Panc1 (cell line): ENCODE data around the gene ATR. TPM values are rescaled to one million over a fixed set of nuclear protein-coding genes. Genes with fewer than 3 reads are reported as not detected.

Experiments
- ATAC-seq: fragments of 200-7000 bp; cut with Tn5 transposase; 2 replicates; pipeline ENCODE4 v1.9.1; 2020; ENCODE audit warnings: mild to moderate bottlenecking, moderate library complexity
- BruUV-seq: library from RNA; stranded (reverse); fragments of 400-500 nt; replicated peaks from 2 replicates; lab custom pipeline; 2021; lab: Mats Ljungman, UMichigan
- CTCF ChIA-PET: fragments of 300-600 bp; sonication (Branson Sonifier 250); formaldehyde crosslinking; loops from one replicate; lab custom pipeline; 2022; ENCODE audit warnings: antibody characterized with exemption; lab: Charles Lee
- POLR2A ChIA-PET: fragments of 300-600 bp; sonication (Branson Sonifier 250); formaldehyde crosslinking; loops from one replicate; lab custom pipeline; 2022; ENCODE audit warnings: antibody characterized with exemption; lab: Charles Lee
- DNase-seq: peaks from one replicate; pipeline ENCODE4 v3.0.0-alpha.2; 2010; ENCODE audit warnings: low read depth, low spot score
- H3K27ac ChIP-seq: 2 replicates; pipeline ENCODE4 v1.5.1; 2011; ENCODE audit warnings: mild to moderate bottlenecking, low read length, inconsistent platforms
- H3K27me3 ChIP-seq: fragments of 200-500 bp; sonication (Bioruptor generic); 2 replicates; pipeline ENCODE4 v1.6.0; 2014; ENCODE audit warnings: low read length, inconsistent platforms; ENCODE audit not compliant: control insufficient read depth, insufficient read depth
- H3K36me3 ChIP-seq: fragments of 200-500 bp; sonication (Bioruptor generic); 2 replicates; pipeline ENCODE4 v1.5.1; 2014; ENCODE audit warnings: inconsistent platforms, mild to moderate bottlenecking, low read length, moderate library complexity; ENCODE audit not compliant: control insufficient read depth, insufficient read depth
- H3K4me1 ChIP-seq: 2 replicates; pipeline ENCODE4 v1.5.1; 2011; ENCODE audit warnings: inconsistent platforms, mild to moderate bottlenecking, low read length, moderate library complexity; ENCODE audit not compliant: control insufficient read depth, insufficient read depth
- H3K4me3 ChIP-seq, 2 experiments: 2 replicates each; pipeline ENCODE4 v1.5.1; 2011 to 2012; ENCODE audit warnings: low read depth in 2 of 2, low read length in 2 of 2, mild to moderate bottlenecking in 2 of 2, inconsistent platforms in 1 of 2, moderate library complexity in 1 of 2
- H3K9me3 ChIP-seq: fragments of 200-500 bp; sonication (Bioruptor generic); 2 replicates; pipeline ENCODE4 v1.5.1; 2014; ENCODE audit warnings: low read depth, mild to moderate bottlenecking, inconsistent platforms, low read length, moderate library complexity; ENCODE audit not compliant: control insufficient read depth, insufficient read depth
- CTCF ChIP-seq: fragments of 450-650 bp; IDR thresholded peaks from 2 replicates; pipeline ENCODE4 v1.5.1; 2017; ENCODE audit warnings: mild to moderate bottlenecking
- POLR2AphosphoS5 ChIP-seq: IDR thresholded peaks from 2 replicates; pipeline ENCODE4 v1.6.1; 2012; ENCODE audit warnings: mild to moderate bottlenecking, low read depth, low read length, moderate library complexity
- REST ChIP-seq, 2 experiments: IDR thresholded peaks; 2 replicates each; pipeline ENCODE4 v1.6.1; 2011 to 2012; ENCODE audit warnings: low read depth in 2 of 2, control low read depth in 1 of 2, low read length in 1 of 2, mild to moderate bottlenecking in 1 of 2, moderate library complexity in 1 of 2; ENCODE audit not compliant: insufficient read depth in 1 of 2
- SIN3A ChIP-seq: IDR thresholded peaks from 2 replicates; pipeline ENCODE4 v1.6.1; 2012; ENCODE audit warnings: low read depth, mild to moderate bottlenecking, low read length, moderate library complexity, borderline replicate concordance; ENCODE audit not compliant: insufficient read depth
- TCF7L2 ChIP-seq: IDR thresholded peaks from 2 replicates; pipeline ENCODE4 v1.6.1; 2011; ENCODE audit warnings: mild to moderate bottlenecking, low read depth, low read length, inconsistent platforms
- in situ Hi-C: cut with HindIII; loops from 2 replicates; pipeline ENCODE4 v1.10.0; 2016; ENCODE audit warnings: low sequenced_read_pairs, low pct_unique_long_range_greater_than_20kb
- intact Hi-C: fragments of 100-400 bp; cut with micrococcal nuclease; formaldehyde crosslinking; loops from one replicate; pipeline ENCODE4 v1.10.0; 2022; ENCODE audit not compliant: unreplicated experiment
- total RNA-seq: library from RNA; stranded (reverse); gene quantifications from one replicate; pipeline ENCODE4 v1.2.1, GENCODE V29; 2021; ENCODE audit not compliant: unreplicated experiment

Gene ATR
- total RNA-seq, 1 experiment from 2014 or later, result 38.6 TPM

GRCh38 chr3:142433110-142433509 lies 145.4 kb downstream of the ATR start:
- DNase-seq, result no peak
- TF ChIP-seq REST (IDR thresholded peaks at IDR 0.05; ENCODE audit: insufficient read depth in 1 of 2, low read depth in 2 of 2, low read length in 1 of 2), result no peak
- TF ChIP-seq CTCF, result no peak
- TF ChIP-seq SIN3A, result no peak
- no peak for TF ChIP-seq POLR2AphosphoS5
- no peak for TF ChIP-seq TCF7L2
- in situ Hi-C loops (no loop called here), intact Hi-C loops (no loop called here)
- no peaks in the 10 kb centered on the region for H3K9me3 ChIP-seq
- no TSS peak for BruUV-seq
- ChIA-PET CTCF (no interaction called here), POLR2A (interaction anchor here (0.6 kb wide), 1 partner anchor 208 kb away, joined by 3 read pairs; no protein-coding TSS in a partner anchor)
- H3K27me3 ChIP-seq, result no peaks in the 10 kb centered on the region
- H3K36me3 ChIP-seq, result peaks cover 3% of the 10 kb centered on the region; the same call in 1 of the 2 replicates
- no peaks in the 10 kb centered on the region for H3K4me1 ChIP-seq
- H3K4me3 ChIP-seq, result no peak overlapping the region
- ATAC-seq, result no peak
- H3K27ac ChIP-seq, result no peak overlapping the region

GRCh38 chr3:142429582-142429981 lies 149.0 kb downstream of the ATR start:
- intact Hi-C loops (no loop called here), in situ Hi-C loops (no loop called here)
- ChIA-PET CTCF (no interaction called here), POLR2A (no interaction called here)
- ATAC-seq (no peak), DNase-seq (no peak)
- Histone ChIP-seq H3K4me1 (no peaks in the 10 kb centered on the region), H3K36me3 (peaks cover 3% of the 10 kb centered on the region; the same call in 1 of the 2 replicates), H3K9me3 (no peaks in the 10 kb centered on the region), H3K27me3 (no peaks in the 10 kb centered on the region), H3K4me3 (no peak overlapping the region), H3K27ac (no peak overlapping the region)
- no TSS peak for BruUV-seq
- TF ChIP-seq TCF7L2 (no peak), SIN3A (no peak), POLR2AphosphoS5 (no peak), CTCF (no peak), REST (IDR thresholded peaks at IDR 0.05; ENCODE audit: insufficient read depth in 1 of 2, low read depth in 2 of 2, low read length in 1 of 2) (no peak)
